Cardiac septum (tissue), 1 donor: ENCODE measurements around the gene RSL24D1. TPM values are rescaled to one million over a fixed set of nuclear protein-coding genes. Genes with fewer than 3 reads are reported as not detected.

Source experiments
- DNase-seq: peaks from one replicate; pipeline ENCODE4 v3.0.0-alpha.2; 2020; ENCODE audit warnings: low spot score
- intact Hi-C: fragments of 100-400 bp; cut with DNase I; formaldehyde crosslinking; loops from one replicate; pipeline ENCODE4 v1.14.0; 2022
- long read RNA-seq: library from polyadenylated mRNA; unstranded; transcript quantifications from one replicate; pipeline ENCODE4 v2.0.0, GENCODE V29; 2021
- total RNA-seq: library from RNA; stranded (reverse); fragmentation: NEBNext Ultra II Directional; extraction: Animal tissue kit (Norgen Biotek cat#: 25700); gene quantifications from one replicate; pipeline ENCODE4 v1.2.1, GENCODE V29; 2021
- donor health status: DM: no; HTN: no; CAD: no.

Gene RSL24D1
- total RNA-seq: 38.4 TPM
- long read RNA-seq, transcript RSL24D1-201 (6 exons, 2,015 nt): major isoform, 61 of 63 reads
- long read RNA-seq, partial matches to known transcripts: 2 of 63 reads
- long read RNA-seq, other reads (novel, unspliced or antisense): 0 of 63 reads

- DNase-seq: peak; percentile 98
- intact Hi-C loops: loop anchor here (5.0 kb wide), 1 partner anchor 211 kb away; the partner anchor contains the start of genes CCPG1 and PIERCE2
These were observed at the start of gene RSL24D1 for GRCh38 chr15:55196458-55197361. Gene RSL24D1, minus strand, starts transcription at chr15:55196941. Its CDS starts 51 bp downstream, at chr15:55196890.

- DNase-seq: no peak
- intact Hi-C loops: no loop called here
These were observed 48.3 kb upstream of the RSL24D1 start for GRCh38 chr15:55245059-55245458.

- no peak for DNase-seq
- intact Hi-C loops: no loop called here
These were observed 45.1 kb upstream of the RSL24D1 start for GRCh38 chr15:55241891-55242290.

GRCh38 chr15:55241186-55241585, 44.4 kb upstream of the RSL24D1 start:
- intact Hi-C loops: no loop called here
- no peak for DNase-seq

- no peak for DNase-seq
- intact Hi-C loops: no loop called here
These were observed 43.5 kb upstream of the RSL24D1 start for GRCh38 chr15:55240125-55240760.

- no peak for DNase-seq
- intact Hi-C loops: no loop called here
These were observed 42.8 kb upstream of the RSL24D1 start for GRCh38 chr15:55239440-55240124.

- DNase-seq: no peak
- intact Hi-C loops: no loop called here
These were observed 42.1 kb upstream of the RSL24D1 start for GRCh38 chr15:55238877-55239276.

GRCh38 chr15:55237219-55238130, 40.7 kb upstream of the RSL24D1 start:
- no peak for DNase-seq
- intact Hi-C loops: no loop called here

GRCh38 chr15:55235546-55236036, 38.9 kb upstream of the RSL24D1 start:
- DNase-seq: no peak
- intact Hi-C loops: no loop called here

GRCh38 chr15:55234800-55235104, 38.0 kb upstream of the RSL24D1 start:
- DNase-seq: no peak
- intact Hi-C loops: no loop called here

- no peak for DNase-seq
- intact Hi-C loops: no loop called here
These were observed 37.5 kb upstream of the RSL24D1 start for GRCh38 chr15:55234104-55234799.

GRCh38 chr15:55231455-55231854, 34.7 kb upstream of the RSL24D1 start:
- intact Hi-C loops: no loop called here
- no peak for DNase-seq

- intact Hi-C loops: no loop called here
- no peak for DNase-seq
These were observed 34.2 kb upstream of the RSL24D1 start for GRCh38 chr15:55230953-55231352.

- intact Hi-C loops: no loop called here
- DNase-seq: no peak
These were observed 33.4 kb upstream of the RSL24D1 start for GRCh38 chr15:55230051-55230670.

GRCh38 chr15:55226127-55226526, 29.4 kb upstream of the RSL24D1 start:
- intact Hi-C loops: no loop called here

GRCh38 chr15:55224892-55225291, 28.2 kb upstream of the RSL24D1 start:
- DNase-seq: no peak
- intact Hi-C loops: no loop called here

More at GRCh38 chr15:55226127-55226526, 29.4 kb upstream of the RSL24D1 start:
- DNase-seq: no peak

GRCh38 chr15:55222588-55222987, 25.8 kb upstream of the RSL24D1 start:
- intact Hi-C loops: no loop called here
- no peak for DNase-seq
